Measurements from ENCODE around the gene PSG1.
"Not testable (repeated sequence)": the region's sequence is repeated elsewhere in the genome, so short reads cannot be mapped to it uniquely, and the experiment has no call there.

GRCh38 chr19:42890446-42890845 lies 10.9 kb upstream of the PSG1 start:
- TF ChIP-seq BHLHE40 (IDR thresholded peaks at IDR 0.05; ENCODE audit: borderline replicate concordance); L3MBTL2 (conservative IDR thresholded peaks at IDR 0.05); SP1 (IDR thresholded peaks at IDR 0.05); LEF1 (IDR thresholded peaks at IDR 0.05; ENCODE audit: borderline replicate concordance); HDGF (IDR thresholded peaks at IDR 0.05; ENCODE audit: borderline replicate concordance); ARNT (IDR thresholded peaks at IDR 0.05); FOXM1 (IDR thresholded peaks at IDR 0.05; ENCODE audit: borderline replicate concordance); NFRKB (IDR thresholded peaks at IDR 0.05); ELF4 (IDR thresholded peaks at IDR 0.05): not testable (repeated sequence)
